ENCODE results near the gene NFX1.

NFX1 gene

GRCh38 chr9:33265211-33265865 lies 25.0 kb upstream of the NFX1 start:
- in situ Hi-C loops (cut with HindIII; ENCODE audit: low sequenced_read_pairs): no loop called here

DNA sequence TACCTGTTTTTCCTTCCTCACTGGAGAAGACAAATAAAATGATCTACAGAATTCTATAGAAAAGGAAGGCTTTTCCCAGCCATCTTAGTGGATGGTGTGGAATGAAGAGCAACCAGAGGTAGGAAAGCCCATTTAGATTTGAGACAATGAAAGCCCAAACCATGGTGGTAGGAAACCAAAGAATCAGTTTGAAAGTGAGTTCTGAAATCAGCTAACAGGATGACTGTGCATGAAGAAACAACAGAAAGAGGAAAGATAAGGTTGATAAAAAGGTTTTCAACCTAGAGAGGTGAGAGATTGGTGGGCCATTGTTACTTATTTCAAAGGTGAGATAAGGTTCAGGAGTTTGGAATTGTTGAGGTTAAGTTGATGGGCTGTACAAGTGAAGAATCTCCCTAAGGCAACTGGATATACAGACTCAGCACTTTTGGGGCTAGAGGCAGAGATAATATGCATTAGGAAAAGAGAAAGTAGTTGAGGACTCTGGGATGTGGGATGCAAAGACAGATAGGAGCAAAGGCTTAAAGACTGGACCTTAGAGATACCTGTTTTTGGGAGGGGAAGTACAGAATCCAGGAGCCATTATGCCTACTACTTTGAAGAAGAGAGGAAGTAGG lies 23.1 kb upstream of the NFX1 start:
- in situ Hi-C loops (cut with HindIII; ENCODE audit: low sequenced_read_pairs): no loop called here

DNA sequence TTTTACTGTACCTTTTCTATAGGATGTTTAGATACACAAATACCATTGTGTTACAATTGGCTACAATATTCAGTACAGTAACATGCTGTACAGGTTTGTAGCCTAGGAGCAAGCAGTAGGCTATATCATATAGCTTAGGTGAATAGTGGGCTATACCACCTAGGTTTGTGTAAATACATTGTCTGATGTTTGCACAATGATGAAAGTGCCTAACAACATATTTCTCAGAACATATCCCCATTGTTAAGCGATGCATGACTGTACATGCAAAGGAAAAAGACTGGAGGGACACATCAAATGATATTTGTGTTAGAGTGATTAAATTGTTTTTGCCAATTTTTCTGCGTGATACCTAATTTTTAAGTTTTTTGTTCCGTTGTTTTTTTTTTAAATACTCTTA lies 20.2 kb upstream of the NFX1 start:
- in situ Hi-C loops (cut with HindIII; ENCODE audit: low sequenced_read_pairs): no loop called here

- in situ Hi-C loops (cut with HindIII; ENCODE audit: low sequenced_read_pairs): no loop called here
Observed at GRCh38 chr9:33272061-33272460, 18.3 kb upstream of the NFX1 start.

GRCh38 chr9:33273266-33273971 lies 16.9 kb upstream of the NFX1 start:
- in situ Hi-C loops (cut with HindIII; ENCODE audit: low sequenced_read_pairs): no loop called here

DNA sequence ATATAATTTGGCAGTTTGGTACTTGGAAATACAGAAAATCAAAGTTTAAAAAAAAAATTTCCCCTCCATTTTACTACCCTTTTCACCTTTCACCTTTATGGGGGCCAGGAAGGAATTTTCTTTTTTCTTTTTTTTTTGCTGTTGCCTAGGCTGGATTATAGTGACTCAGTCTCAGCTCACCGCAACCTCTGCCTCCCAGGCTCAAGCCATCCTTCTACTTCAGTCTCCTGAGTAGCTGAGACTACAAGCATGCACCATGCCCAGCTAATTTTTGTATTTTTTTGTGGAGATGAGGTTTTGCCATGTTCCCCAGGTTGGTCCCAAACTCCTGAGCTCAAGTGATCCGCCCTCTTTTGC lies 16.4 kb upstream of the NFX1 start:
- in situ Hi-C loops (cut with HindIII; ENCODE audit: low sequenced_read_pairs): no loop called here

GRCh38 chr9:33277484-33277883 lies 12.8 kb upstream of the NFX1 start:
- in situ Hi-C loops (cut with HindIII; ENCODE audit: low sequenced_read_pairs): no loop called here

- in situ Hi-C loops (cut with HindIII; ENCODE audit: low sequenced_read_pairs): no loop called here
Observed at GRCh38 chr9:33285502-33285901, 4.8 kb upstream of the NFX1 start.

GRCh38 chr9:33287087-33287490 lies 3.2 kb upstream of the NFX1 start:
- in situ Hi-C loops (cut with HindIII; ENCODE audit: low sequenced_read_pairs): no loop called here

DNA sequence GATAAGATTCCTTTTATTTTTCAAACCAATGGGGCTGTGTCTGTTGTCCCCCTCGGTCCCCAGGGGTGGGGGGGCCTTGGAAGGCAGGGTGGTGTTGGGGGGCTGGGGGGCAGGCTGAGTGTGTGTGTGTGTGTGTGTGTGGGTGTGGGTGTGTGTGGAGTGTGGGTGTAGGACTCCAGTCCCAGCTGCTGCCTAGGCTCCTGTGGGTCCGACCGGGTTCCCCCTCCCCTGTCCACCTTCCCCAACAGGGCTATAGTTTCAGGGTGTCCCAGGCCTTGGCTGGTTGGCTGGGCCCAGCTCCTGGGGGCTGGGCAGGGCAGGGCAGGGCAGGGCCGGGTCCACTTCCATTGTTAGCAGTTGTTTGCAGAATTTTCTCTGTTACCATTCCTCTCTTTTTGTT lies 2.1 kb upstream of the NFX1 start:
- in situ Hi-C loops (cut with HindIII; ENCODE audit: low sequenced_read_pairs): no loop called here

- in situ Hi-C loops (cut with HindIII; ENCODE audit: low sequenced_read_pairs): no loop called here
Observed at GRCh38 chr9:33288828-33289483, 1.4 kb upstream of the NFX1 start.

GRCh38 chr9:33289496-33289895 lies 820 bp upstream of the NFX1 start:
- in situ Hi-C loops (cut with HindIII; ENCODE audit: low sequenced_read_pairs): no loop called here

GRCh38 chr9:33289936-33290246 lies 425 bp upstream of the NFX1 start:
- in situ Hi-C loops (cut with HindIII; ENCODE audit: low sequenced_read_pairs): no loop called here

DNA sequence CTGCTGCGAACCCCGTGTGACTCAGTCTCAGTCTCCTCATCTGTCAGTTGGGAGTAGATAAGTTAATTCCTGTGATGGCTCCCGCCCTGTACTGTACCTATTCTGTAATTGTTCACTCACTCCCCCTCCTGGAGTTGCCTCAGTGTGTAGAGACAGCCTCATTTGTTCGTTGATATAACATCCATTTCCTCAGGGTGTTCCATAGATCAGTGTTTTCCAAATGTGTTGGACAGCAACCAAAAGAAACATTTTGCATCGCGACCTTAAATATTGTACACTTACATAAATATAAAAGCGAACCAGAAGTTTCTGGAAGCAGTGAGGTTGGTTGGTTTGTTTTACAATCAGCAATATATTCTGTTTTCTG lies 698 bp downstream of the NFX1 start:
- in situ Hi-C loops (cut with HindIII; ENCODE audit: low sequenced_read_pairs): no loop called here

DNA sequence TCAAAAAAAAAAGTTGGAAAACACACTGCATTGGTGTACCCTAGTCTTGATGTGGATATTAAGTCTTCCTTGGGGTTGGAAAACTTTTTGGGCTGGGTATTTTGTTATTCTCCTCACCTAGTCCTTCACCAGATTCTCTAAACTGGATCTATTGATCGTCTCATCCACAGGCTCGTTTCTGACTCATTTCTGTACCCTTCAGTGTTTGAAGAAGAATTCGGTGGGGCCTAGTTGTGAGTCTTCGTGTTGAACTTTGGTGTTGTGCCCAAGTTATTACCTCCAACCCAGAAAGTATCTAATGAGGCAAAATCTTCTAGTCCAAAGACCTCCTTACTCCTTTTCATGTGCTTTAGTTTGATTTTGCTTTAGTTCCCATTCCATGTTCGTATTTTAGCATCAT lies 1.6 kb downstream of the NFX1 start:
- in situ Hi-C loops (cut with HindIII; ENCODE audit: low sequenced_read_pairs): no loop called here

- in situ Hi-C loops (cut with HindIII; ENCODE audit: low sequenced_read_pairs): no loop called here
Observed at GRCh38 chr9:33293782-33294181, 3.5 kb downstream of the NFX1 start.

GRCh38 chr9:33294670-33295432 lies 4.5 kb downstream of the NFX1 start:
- in situ Hi-C loops (cut with HindIII; ENCODE audit: low sequenced_read_pairs): no loop called here

DNA sequence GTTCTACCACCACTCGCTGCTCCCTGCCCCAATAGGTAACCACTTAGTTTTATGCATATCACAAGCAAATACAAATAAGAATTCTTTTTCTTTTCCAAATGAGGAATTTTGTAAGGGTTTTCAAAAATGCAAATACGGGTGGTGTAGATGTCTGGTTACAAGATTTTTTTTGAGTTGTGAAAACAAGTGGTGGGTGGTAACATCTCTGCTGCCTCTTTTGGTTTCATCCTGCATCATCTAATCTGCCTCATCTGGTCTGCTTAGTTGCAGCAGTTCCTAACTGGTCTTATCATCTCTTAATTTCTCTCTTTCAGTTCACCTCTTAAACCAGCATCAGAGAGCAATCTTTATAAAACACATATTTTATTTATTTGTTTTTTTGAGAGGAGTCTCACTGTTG lies 5.3 kb downstream of the NFX1 start:
- in situ Hi-C loops (cut with HindIII; ENCODE audit: low sequenced_read_pairs): no loop called here

DNA sequence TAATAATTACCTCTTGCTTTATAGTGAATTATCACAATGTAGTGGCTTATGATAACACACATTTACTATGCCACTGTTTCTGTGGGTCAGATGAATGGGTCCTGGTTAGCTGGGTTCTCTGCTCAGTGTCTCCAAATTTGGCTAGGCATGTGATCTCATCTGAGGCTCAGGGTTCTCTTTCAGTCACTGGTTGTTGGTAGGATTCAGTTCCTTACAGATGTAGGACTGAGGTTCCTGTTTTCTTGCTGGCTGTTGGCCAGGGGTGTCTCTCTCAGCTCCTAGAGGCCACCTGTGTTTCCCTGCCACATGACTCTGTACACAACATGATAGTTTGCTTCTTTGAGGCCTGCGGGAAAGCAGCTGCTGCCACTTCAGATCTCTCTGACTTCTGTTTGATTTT lies 7.1 kb downstream of the NFX1 start:
- in situ Hi-C loops (cut with HindIII; ENCODE audit: low sequenced_read_pairs): no loop called here

- in situ Hi-C loops (cut with HindIII; ENCODE audit: low sequenced_read_pairs): no loop called here
Observed at GRCh38 chr9:33300546-33300945, 10.2 kb downstream of the NFX1 start.

DNA sequence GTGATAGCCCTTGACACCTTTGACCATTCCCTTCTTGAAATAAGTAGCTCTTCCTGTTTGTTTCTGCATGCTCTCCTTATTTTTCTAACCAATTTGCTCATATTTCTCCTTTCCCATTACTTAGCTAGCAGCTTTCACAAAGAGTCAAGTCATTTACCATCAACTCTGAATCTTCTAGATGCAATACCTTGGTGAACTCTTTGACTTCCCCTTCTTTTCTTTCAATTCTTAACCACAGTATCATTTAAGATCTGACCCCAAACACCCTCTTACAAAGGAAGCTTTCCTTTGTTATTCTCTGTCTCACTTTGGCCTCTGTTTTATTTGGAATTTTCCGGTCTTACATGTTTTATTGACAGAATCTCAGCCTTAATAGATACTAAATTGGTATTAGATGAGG lies 14.0 kb downstream of the NFX1 start:
- in situ Hi-C loops (cut with HindIII; ENCODE audit: low sequenced_read_pairs): no loop called here

Measured in endothelial cell of hepatic sinusoid (primary cell).